Endothelial cell of umbilical vein (primary cell): ENCODE measurements around the gene CXCL9. TPM values are rescaled to one million over a fixed set of nuclear protein-coding genes. Genes with fewer than 3 reads are reported as not detected.

Experiments
- BruUV-seq: library from RNA; stranded (reverse); fragments of 400-500 nt; replicated peaks from 2 replicates; lab custom pipeline; 2021; lab: Mats Ljungman, UMichigan
- CTCF ChIA-PET: fragments of 300-600, 350-600 bp; sonication (Branson Sonifier 250); formaldehyde crosslinking; loops from one replicate; lab custom pipeline; 2021; ENCODE audit warnings: antibody characterized with exemption, inconsistent platforms; lab: Charles Lee
- POLR2A ChIA-PET: fragments of 300-600, 350-600 bp; sonication (Branson Sonifier 250); formaldehyde crosslinking; loops from one replicate; lab custom pipeline; 2021; ENCODE audit warnings: antibody characterized with exemption, inconsistent platforms; lab: Charles Lee
- DNase-seq: peaks from one replicate; pipeline ENCODE4 v3.0.0-alpha.2; 2011; ENCODE audit warnings: low read depth, low spot score
- FAIRE-seq: peaks from 2 replicates; lab custom pipeline; 2011; peaks lifted over from hg19 to GRCh38; lab: Jason Lieb, UNC
- H2AFZ ChIP-seq: 2 replicates; pipeline ENCODE4 v1.6.0; 2012; ENCODE audit warnings: low read depth, low read length, control low read depth, inconsistent platforms
- H3K27ac ChIP-seq: 2 replicates; pipeline ENCODE4 v1.5.1; 2011; ENCODE audit warnings: low read depth, mild to moderate bottlenecking, control low read depth, low read length, moderate library complexity; ENCODE audit not compliant: insufficient read depth
- H3K27me3 ChIP-seq, 2 experiments: 2 replicates each; pipeline versions ENCODE4 v1.6.0 to v1.6.1; 2011; ENCODE audit warnings: low read length in 2 of 2, mixed read lengths in 1 of 2; ENCODE audit not compliant: control insufficient read depth in 2 of 2, insufficient read depth in 2 of 2
- H3K36me3 ChIP-seq, 2 experiments: 2 replicates in 1 of 2; 3 replicates in 1 of 2; pipeline ENCODE4 v1.5.1; 2011; ENCODE audit warnings: low read length in 2 of 2, mild to moderate bottlenecking in 1 of 2, moderate library complexity in 1 of 2; ENCODE audit not compliant: control insufficient read depth in 2 of 2, insufficient read depth in 2 of 2; ENCODE audit errors: extremely low read depth in 1 of 2
- H3K4me1 ChIP-seq: 3 replicates; pipeline ENCODE4 v1.5.1; 2011; ENCODE audit warnings: mild to moderate bottlenecking, low read length; ENCODE audit not compliant: control insufficient read depth, insufficient read depth; ENCODE audit errors: extremely low read depth
- H3K4me2 ChIP-seq: 2 replicates; pipeline ENCODE4 v1.6.1; 2011; ENCODE audit warnings: low read length, control low read depth, mixed read lengths; ENCODE audit not compliant: insufficient read depth
- H3K4me3 ChIP-seq, 3 experiments: fragments of 200-600 bp in 1 of 3; sonication (generic), shearing (Covaris generic) in 1 of 3; replicated peaks in 1 of 3; 2 replicates each; pipeline ENCODE4 v1.5.1; 2011 to 2016; ENCODE audit warnings: control low read depth in 3 of 3, low read length in 3 of 3, mild to moderate bottlenecking in 2 of 3, inconsistent platforms in 1 of 3, low read depth in 1 of 3, moderate library complexity in 1 of 3; ENCODE audit not compliant: insufficient read depth in 1 of 3
- H3K79me2 ChIP-seq: 2 replicates; pipeline ENCODE4 v1.6.0; 2012; ENCODE audit warnings: low read length, inconsistent platforms; ENCODE audit not compliant: control insufficient read depth, insufficient read depth
- H3K9ac ChIP-seq: replicated peaks from 2 replicates; pipeline ENCODE3; 2011; ENCODE audit warnings: low read length, control low read depth; ENCODE audit not compliant: insufficient read depth; ENCODE audit errors: extremely low read depth
- H3K9me1 ChIP-seq: replicated peaks from 3 replicates; pipeline ENCODE4 v1.6.0; 2011; ENCODE audit warnings: mild to moderate bottlenecking, low read length; ENCODE audit not compliant: control insufficient read depth, insufficient read depth; ENCODE audit errors: extremely low read depth
- H3K9me3 ChIP-seq: replicated peaks from 2 replicates; pipeline ENCODE4 v1.5.1; 2012; ENCODE audit warnings: low read length, inconsistent platforms; ENCODE audit not compliant: control insufficient read depth, insufficient read depth
- H4K20me1 ChIP-seq: replicated peaks from 2 replicates; pipeline ENCODE3; 2011; ENCODE audit warnings: mild to moderate bottlenecking, low read length; ENCODE audit not compliant: control insufficient read depth, insufficient read depth; ENCODE audit errors: extremely low read depth
- CTCF ChIP-seq, 2 donors: IDR thresholded peaks; 1 replicate in 1 of 2; 2 replicates in 1 of 2; pipeline ENCODE4 v1.5.1; 2011; ENCODE audit warnings: low read length in 2 of 2, mild to moderate bottlenecking in 2 of 2, moderate library complexity in 2 of 2, control low read depth in 1 of 2, inconsistent platforms in 1 of 2, low read depth in 1 of 2; ENCODE audit not compliant: insufficient read depth in 1 of 2; ENCODE audit errors: extremely low read depth in 1 of 2
- EZH2 ChIP-seq: IDR thresholded peaks from 2 replicates; pipeline ENCODE4 v1.6.1; 2012; ENCODE audit warnings: borderline replicate concordance, low read depth, mild to moderate bottlenecking, moderate library complexity, low read length, inconsistent platforms; ENCODE audit not compliant: severe bottlenecking
- GATA2 ChIP-seq: IDR thresholded peaks from 2 replicates; pipeline ENCODE4 v1.7.0; 2011; ENCODE audit warnings: low read depth, mild to moderate bottlenecking, moderate library complexity, mixed read lengths, low read length; ENCODE audit not compliant: insufficient read length, insufficient read depth
- JUN ChIP-seq: IDR thresholded peaks from 2 replicates; pipeline ENCODE4 v1.6.1; 2011; ENCODE audit warnings: borderline replicate concordance, low read depth; ENCODE audit not compliant: insufficient read length, insufficient read depth
- POLR2AphosphoS5 ChIP-seq: IDR thresholded peaks from 2 replicates; pipeline ENCODE4 v1.6.1; 2012; ENCODE audit warnings: low read depth, mild to moderate bottlenecking, control low read depth, low read length, moderate library complexity; ENCODE audit not compliant: insufficient read depth
- dilution Hi-C: fragments of 300-500 bp; cut with MboI; formaldehyde crosslinking; loops from one replicate; pipeline ENCODE4 v1.15.0; 2019; ENCODE audit warnings: low sequenced_read_pairs; ENCODE audit not compliant: extremely low pct_ligation_motif_present
- intact Hi-C: fragments of 100-400 bp; cut with micrococcal nuclease; formaldehyde crosslinking; loops from one replicate; pipeline ENCODE4 v1.10.0; 2022
- polyA plus RNA-seq, 4 experiments: library from polyadenylated mRNA; depleted of rRNA in 3 of 4; stranded (reverse) in 3 of 4; unstranded in 1 of 4; fragments of >200 nt; gene quantifications; 2 replicates each; pipeline versions ENCODE4 v1.2.1 to v1.2.3, GENCODE V29; 2011 to 2012; ENCODE audit warnings: missing spikeins in 1 of 4
- total RNA-seq: library from RNA; stranded (reverse); gene quantifications from 2 replicates; pipeline ENCODE4 v1.2.3, GENCODE V29; 2021
- TF ChIP-seq, protein P1 (sequence below): IDR thresholded peaks from 2 replicates; pipeline ENCODE4 v1.6.1; 2011; ENCODE audit not compliant: insufficient read depth, insufficient read length

CXCL9 gene
- total and polyA plus RNA-seq, 2 donors (not counting 3 experiments of a cell fraction or from before 2014, with no cell fraction given): not detected

GRCh38 chr4:76029300-76029699 lies 22.0 kb upstream of the CXCL9 start:
- peaks cover 0 to 1% of the 10 kb centered on the region in 2 experiments for H3K27me3 ChIP-seq
- no peaks in the 10 kb centered on the region for H3K9me1 ChIP-seq
- no TSS peak for BruUV-seq
- dilution Hi-C loops (no loop called here), intact Hi-C loops (loop anchor here (2.0 kb wide), 1 partner anchor 26 kb away; no protein-coding TSS in a partner anchor)
- DNase-seq (no peak), FAIRE-seq (no peak)
- POLR2A ChIA-PET: no interaction called here
- H3K9me3 ChIP-seq: no peaks in the 10 kb centered on the region
- no peak overlapping the region for H3K27ac ChIP-seq
- H3K36me3 ChIP-seq: no peaks in the 10 kb centered on the region
- H4K20me1 ChIP-seq: no peaks in the 10 kb centered on the region
- no peak overlapping the region for H3K4me3 ChIP-seq
- no peak overlapping the region for H3K9ac ChIP-seq
- no peaks in the 10 kb centered on the region for H3K79me2 ChIP-seq
- CTCF ChIA-PET: interaction anchor here (0.7 to 2.1 kb wide), 4 partner anchors 14 to 42 kb away, joined by 3 to 9 read pairs (median 3); partner anchors contain the start of gene SDAD1
- no peak overlapping the region for H3K4me2 ChIP-seq
- TF ChIP-seq JUN (no peak), POLR2AphosphoS5 (no peak), CTCF (IDR thresholded peaks at IDR 0.05; ENCODE audit: extremely low read depth in 1 of 2, insufficient read depth in 1 of 2, low read depth in 1 of 2, low read length in 2 of 2) (no peak), GATA2 (no peak), EZH2 (no peak)
- TF ChIP-seq, protein P1, sequence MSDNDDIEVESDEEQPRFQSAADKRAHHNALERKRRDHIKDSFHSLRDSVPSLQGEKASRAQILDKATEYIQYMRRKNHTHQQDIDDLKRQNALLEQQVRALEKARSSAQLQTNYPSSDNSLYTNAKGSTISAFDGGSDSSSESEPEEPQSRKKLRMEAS: no peak
- no peak overlapping the region for H2AFZ ChIP-seq
- peaks cover 10% of the 10 kb centered on the region for H3K4me1 ChIP-seq
